ENCODE results near the gene REEP1.

DNA sequence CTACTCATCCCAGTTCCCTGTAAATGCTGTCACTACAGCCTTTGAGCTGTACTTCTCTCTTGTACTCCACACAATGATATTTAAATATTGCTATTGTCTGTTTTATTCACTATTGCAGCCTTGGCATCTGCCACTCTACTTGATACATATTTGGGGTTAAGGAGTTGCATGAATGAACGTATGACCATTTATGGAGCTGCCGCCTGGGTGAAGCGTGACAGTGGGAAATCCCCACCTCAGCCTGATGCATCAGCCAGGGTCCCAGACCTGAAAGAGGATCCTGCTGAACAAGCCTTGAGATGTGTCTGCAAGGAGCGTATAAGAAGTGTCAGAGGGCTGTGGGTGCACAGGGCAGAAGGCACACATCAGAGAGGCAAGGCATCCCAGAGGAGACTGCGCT, 99.1 kb downstream of the REEP1 start:
- TF ChIP-seq, protein P1, sequence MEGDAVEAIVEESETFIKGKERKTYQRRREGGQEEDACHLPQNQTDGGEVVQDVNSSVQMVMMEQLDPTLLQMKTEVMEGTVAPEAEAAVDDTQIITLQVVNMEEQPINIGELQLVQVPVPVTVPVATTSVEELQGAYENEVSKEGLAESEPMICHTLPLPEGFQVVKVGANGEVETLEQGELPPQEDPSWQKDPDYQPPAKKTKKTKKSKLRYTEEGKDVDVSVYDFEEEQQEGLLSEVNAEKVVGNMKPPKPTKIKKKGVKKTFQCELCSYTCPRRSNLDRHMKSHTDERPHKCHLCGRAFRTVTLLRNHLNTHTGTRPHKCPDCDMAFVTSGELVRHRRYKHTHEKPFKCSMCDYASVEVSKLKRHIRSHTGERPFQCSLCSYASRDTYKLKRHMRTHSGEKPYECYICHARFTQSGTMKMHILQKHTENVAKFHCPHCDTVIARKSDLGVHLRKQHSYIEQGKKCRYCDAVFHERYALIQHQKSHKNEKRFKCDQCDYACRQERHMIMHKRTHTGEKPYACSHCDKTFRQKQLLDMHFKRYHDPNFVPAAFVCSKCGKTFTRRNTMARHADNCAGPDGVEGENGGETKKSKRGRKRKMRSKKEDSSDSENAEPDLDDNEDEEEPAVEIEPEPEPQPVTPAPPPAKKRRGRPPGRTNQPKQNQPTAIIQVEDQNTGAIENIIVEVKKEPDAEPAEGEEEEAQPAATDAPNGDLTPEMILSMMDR (IDR thresholded peaks at IDR 0.05), result no peak
- TF ChIP-seq POLR2A (IDR thresholded peaks at IDR 0.05) (no peak), POLR2AphosphoS5 (IDR thresholded peaks at IDR 0.05) (no peak), EP300 (IDR thresholded peaks at IDR 0.05) (no peak)

Data from suprapubic skin (tissue), 4 donors.